NCI-H2227 (cell line): ENCODE results near the gene DISC1.

Experiments
- DNase-seq: peaks from one replicate; lab custom pipeline; 2025; ENCODE audit not compliant: unreplicated experiment; lab: John Stamatoyannopoulos, UW

Gene DISC1

GRCh38 chr1:232057896-232058274 lies 431.3 kb downstream of the DISC1 start:
- no peak for DNase-seq

- DNase-seq: no peak
Observed at GRCh38 chr1:232059726-232060374, 433.3 kb downstream of the DISC1 start.

GRCh38 chr1:232062967-232063366 lies 436.4 kb downstream of the DISC1 start:
- no peak for DNase-seq

GRCh38 chr1:232066521-232066920 lies 439.9 kb downstream of the DISC1 start:
- no peak for DNase-seq

- DNase-seq: no peak
Observed at GRCh38 chr1:232074265-232074664, 447.7 kb downstream of the DISC1 start.

- DNase-seq: no peak
Observed at GRCh38 chr1:232077809-232078208, 451.2 kb downstream of the DISC1 start.

GRCh38 chr1:232084584-232085223 lies 458.1 kb downstream of the DISC1 start:
- no peak for DNase-seq

- DNase-seq: no peak
Observed at GRCh38 chr1:232090816-232091215, 464.2 kb downstream of the DISC1 start.
